SK-N-MC (cell line): ENCODE data around the gene ZPLD1.

Experiments used
- DNase-seq: peaks from one replicate; pipeline ENCODE4 v3.0.0-alpha.2; 2011; ENCODE audit warnings: low read depth, low spot score
- H3K27ac ChIP-seq: fragments of 200-600 bp; sonication (generic); 2 replicates; pipeline ENCODE4 v1.5.1; 2016; ENCODE audit warnings: mixed run types
- H3K36me3 ChIP-seq: fragments of 200-600 bp; sonication (generic); 2 replicates; pipeline ENCODE4 v1.6.1; 2017; ENCODE audit warnings: antibody characterized with exemption, low read length, mixed read lengths; ENCODE audit not compliant: insufficient read depth
- H3K4me3 ChIP-seq: fragments of 200-600 bp; sonication (generic); 2 replicates; pipeline ENCODE4 v1.5.1; 2016
- H3K9ac ChIP-seq: fragments of 200-600 bp; sonication (generic); 2 replicates; pipeline ENCODE4 v1.8.0; 2017; ENCODE audit warnings: mixed run types, mixed read lengths; ENCODE audit not compliant: insufficient read length
- H3K9me3 ChIP-seq: fragments of 200-600 bp; sonication (generic); 2 replicates; pipeline ENCODE4 v1.6.1; 2017; ENCODE audit warnings: low read depth, mild to moderate bottlenecking, antibody characterized with exemption, low read length, moderate library complexity, mixed read lengths
- EZH2 ChIP-seq: fragments of 200-600 bp; sonication (generic); IDR thresholded peaks from one replicate; pipeline ENCODE4 v1.6.1; 2017; ENCODE audit warnings: antibody characterized with exemption
- FOXP2 ChIP-seq: optimal IDR thresholded peaks from 2 replicates; pipeline ENCODE3; 2011; ENCODE audit warnings: mild to moderate bottlenecking, moderate library complexity; ENCODE audit not compliant: insufficient read depth; ENCODE audit errors: extremely low read length, control extremely low read depth
- POLR2AphosphoS5 ChIP-seq: IDR thresholded peaks from 2 replicates; pipeline ENCODE4 v1.6.1; 2012; ENCODE audit warnings: mild to moderate bottlenecking, low read depth, low read length, borderline replicate concordance

ZPLD1 gene

DNA sequence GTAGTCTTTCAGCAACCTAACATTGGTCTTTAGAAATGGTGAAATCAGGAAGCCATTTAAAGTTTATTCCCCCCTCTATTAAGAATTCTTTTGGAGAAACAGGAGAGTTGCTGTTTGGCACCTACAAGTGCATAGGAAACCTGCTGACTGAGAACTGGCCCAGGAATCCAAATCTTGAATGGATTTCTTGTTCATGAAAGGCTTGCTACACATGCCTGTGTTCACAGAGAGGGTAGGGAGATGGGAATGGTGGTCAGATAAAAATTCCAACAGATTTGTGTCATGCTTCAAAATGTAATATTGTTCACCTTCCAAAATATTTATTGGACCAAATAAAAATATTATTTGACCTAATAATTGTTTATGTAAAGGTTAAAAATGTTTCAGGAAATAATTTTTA is 24.2 kb upstream of the ZPLD1 start:
- TF ChIP-seq FOXP2 (no peak), POLR2AphosphoS5 (no peak)
- no peaks in the 10 kb centered on the region for H3K36me3 ChIP-seq
- no peak for DNase-seq
- H3K27ac ChIP-seq: no peak overlapping the region
- H3K9ac ChIP-seq: no peak overlapping the region
- no peak overlapping the region for H3K4me3 ChIP-seq
- H3K9me3 ChIP-seq: no peaks in the 10 kb centered on the region

DNA sequence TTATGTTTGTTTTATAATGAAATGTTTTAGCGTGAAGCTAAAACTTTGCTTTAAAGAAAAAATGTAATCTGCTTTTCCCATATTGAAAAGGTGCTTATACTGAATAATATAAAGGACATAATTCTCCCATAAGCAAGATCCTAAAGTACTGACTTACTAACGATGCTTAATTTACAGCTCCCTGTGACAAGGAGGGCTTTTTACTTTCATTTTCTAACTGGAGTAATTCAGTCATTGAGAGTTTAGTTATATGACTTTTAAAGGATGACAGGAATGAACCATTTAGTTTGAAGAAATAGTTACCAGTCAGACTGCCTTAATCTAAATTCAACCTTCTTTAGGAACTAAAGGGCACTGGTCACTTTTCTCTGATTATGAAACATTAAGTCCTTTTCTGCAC is 19.3 kb upstream of the ZPLD1 start:
- Histone ChIP-seq H3K36me3 (no peaks in the 10 kb centered on the region), H3K9me3 (no peaks in the 10 kb centered on the region), H3K27ac (no peak overlapping the region), H3K9ac (no peak overlapping the region), H3K4me3 (no peak overlapping the region)
- no peak for TF ChIP-seq EZH2
- TF ChIP-seq POLR2AphosphoS5: no peak
- TF ChIP-seq FOXP2: no peak
- DNase-seq: no peak

- Histone ChIP-seq H3K9ac (no peak overlapping the region), H3K36me3 (no peaks in the 10 kb centered on the region), H3K9me3 (no peaks in the 10 kb centered on the region), H3K4me3 (no peak overlapping the region), H3K27ac (no peak overlapping the region)
- TF ChIP-seq EZH2 (no peak), POLR2AphosphoS5 (no peak), FOXP2 (no peak)
- no peak for DNase-seq
Observed at GRCh38 chr3:102419786-102420185, 15.0 kb upstream of the ZPLD1 start.

- Histone ChIP-seq H3K36me3 (no peaks in the 10 kb centered on the region), H3K9ac (no peak overlapping the region), H3K27ac (no peak overlapping the region), H3K9me3 (no peaks in the 10 kb centered on the region), H3K4me3 (no peak overlapping the region)
- no peak for DNase-seq
- TF ChIP-seq EZH2: no peak
- no peak for TF ChIP-seq FOXP2
- no peak for TF ChIP-seq POLR2AphosphoS5
Observed at GRCh38 chr3:102441832-102442231, 7.0 kb downstream of the ZPLD1 start.

- H3K27ac ChIP-seq: no peak overlapping the region
- H3K36me3 ChIP-seq: no peaks in the 10 kb centered on the region
- no peak overlapping the region for H3K4me3 ChIP-seq
- no peaks in the 10 kb centered on the region for H3K9me3 ChIP-seq
- H3K9ac ChIP-seq: no peak overlapping the region
- TF ChIP-seq FOXP2 (no peak), POLR2AphosphoS5 (no peak), EZH2 (no peak)
- DNase-seq: no peak
Observed at GRCh38 chr3:102443021-102443420, 8.2 kb downstream of the ZPLD1 start.

- Histone ChIP-seq H3K4me3 (peak overlapping the region; percentile 9; the same call in 1 of the 2 replicates), H3K36me3 (no peaks in the 10 kb centered on the region), H3K9me3 (no peaks in the 10 kb centered on the region), H3K27ac (no peak overlapping the region), H3K9ac (no peak overlapping the region)
- peak; percentile 70 for DNase-seq
- TF ChIP-seq EZH2 (no peak), POLR2AphosphoS5 (peak; percentile 58; the same call in 1 of the 2 replicates), FOXP2 (no peak)
Observed at GRCh38 chr3:102444101-102444500, 9.3 kb downstream of the ZPLD1 start.

GRCh38 chr3:102447272-102447671 is 12.5 kb downstream of the ZPLD1 start:
- Histone ChIP-seq H3K9ac (no peak overlapping the region), H3K9me3 (no peaks in the 10 kb centered on the region), H3K4me3 (no peak overlapping the region), H3K36me3 (no peaks in the 10 kb centered on the region), H3K27ac (no peak overlapping the region)
- DNase-seq: peak; percentile 22
- TF ChIP-seq EZH2: no peak
- no peak for TF ChIP-seq FOXP2
- TF ChIP-seq POLR2AphosphoS5: no peak

DNA sequence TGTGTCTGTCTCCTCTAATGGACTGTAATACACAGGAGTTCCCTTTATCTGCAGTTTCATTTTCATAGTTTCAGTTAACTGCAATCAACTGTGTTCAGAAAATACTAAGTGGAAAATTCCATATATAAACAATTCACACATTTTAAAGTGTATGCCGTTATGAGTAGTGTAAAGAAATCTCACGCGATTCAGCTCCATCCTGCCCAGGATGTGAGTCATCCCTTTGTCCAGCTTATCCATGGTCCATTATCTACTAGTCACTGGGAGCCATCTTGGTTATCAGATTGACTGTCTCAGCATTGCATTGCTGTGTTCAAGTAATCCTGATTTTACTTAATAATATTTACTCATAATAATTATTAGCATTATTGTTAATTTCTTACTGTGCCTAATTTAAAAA is 14.5 kb downstream of the ZPLD1 start:
- no peak overlapping the region for H3K4me3 ChIP-seq
- no peak for DNase-seq
- no peak overlapping the region for H3K9ac ChIP-seq
- no peaks in the 10 kb centered on the region for H3K36me3 ChIP-seq
- no peak overlapping the region for H3K27ac ChIP-seq
- no peaks in the 10 kb centered on the region for H3K9me3 ChIP-seq
- TF ChIP-seq POLR2AphosphoS5: no peak
- TF ChIP-seq EZH2: no peak
- TF ChIP-seq FOXP2: no peak

GRCh38 chr3:102449930-102450329 is 15.1 kb downstream of the ZPLD1 start:
- Histone ChIP-seq H3K4me3 (no peak overlapping the region), H3K9me3 (no peaks in the 10 kb centered on the region), H3K9ac (no peak overlapping the region), H3K27ac (no peak overlapping the region), H3K36me3 (no peaks in the 10 kb centered on the region)
- no peak for DNase-seq
- TF ChIP-seq EZH2 (no peak), POLR2AphosphoS5 (no peak)
